ENCODE results near the gene SPA17. TPM values are rescaled to one million over a fixed set of nuclear protein-coding genes. Genes with fewer than 3 reads are reported as not detected.

SPA17 gene
- total and polyA plus RNA-seq, 9 of the 15 experiments (the other 6 are each of a cell fraction or from before 2014, with no cell fraction given) = 6.0 to 19.5 (median 12.6) TPM

GRCh38 chr11:124643605-124644425, 29.9 kb upstream of the SPA17 start (continued):
- no peak for TF ChIP-seq ZNF347 (CRISPR knock-in tag; IDR thresholded peaks at IDR 0.05; ENCODE audit: low read depth)
- TF ChIP-seq ATF4 (CRISPR knock-in tag; IDR thresholded peaks at IDR 0.05) = peak; percentile 68; the same call in 1 of the 2 replicates
- no peak for TF ChIP-seq NR2C1 (IDR thresholded peaks at IDR 0.05)
- TF ChIP-seq NR2C1 (tag; IDR thresholded peaks at IDR 0.05) = 0 out of 2 replicates have a peak, but pooled peaks have one; percentile 16
- TF ChIP-seq ATF3 (IDR thresholded peaks at IDR 0.05) = peak; percentile 80
- TF ChIP-seq ATF3 (CRISPR knock-in tag; conservative IDR thresholded peaks at IDR 0.05) = no peak
- no peak for TF ChIP-seq NFATC3 (IDR thresholded peaks at IDR 0.05)
- TF ChIP-seq ZNF639 (CRISPR knock-in tag; conservative IDR thresholded peaks at IDR 0.05 in 1 of 2, IDR thresholded peaks at IDR 0.05 in 1 of 2) = peak in 1 of 2 experiments; percentile 54; a peak in 2 of 4 replicates
- TF ChIP-seq ZNF449 (CRISPR knock-in tag; IDR thresholded peaks at IDR 0.05) = no peak
- TF ChIP-seq SMARCA4 (IDR thresholded peaks at IDR 0.05) = peak; percentile 70
- TF ChIP-seq TEAD4 (IDR thresholded peaks at IDR 0.05; ENCODE audit: low read length) = peak; percentile 69; the same call in 1 of the 2 replicates
- no peak for TF ChIP-seq TEAD4 (CRISPR knock-in tag; IDR thresholded peaks at IDR 0.05; ENCODE audit: borderline replicate concordance)
- peak; percentile 81 for TF ChIP-seq EP300 (IDR thresholded peaks at IDR 0.05; ENCODE audit: low read length)
- peak; percentile 90; the same call in 1 of the 2 replicates for TF ChIP-seq ESRRA (IDR thresholded peaks at IDR 0.05; ENCODE audit: borderline replicate concordance, low read depth)
- TF ChIP-seq ZZZ3 (IDR thresholded peaks at IDR 0.05) = no peak
- TF ChIP-seq ZNF584 (CRISPR knock-in tag; IDR thresholded peaks at IDR 0.05; ENCODE audit: low read depth) = peak; percentile 15
- no peak for TF ChIP-seq HDAC1 (IDR thresholded peaks at IDR 0.05)
- TF ChIP-seq MYNN (IDR thresholded peaks at IDR 0.05) = no peak
- no peak for TF ChIP-seq MYNN (CRISPR knock-in tag; IDR thresholded peaks at IDR 0.05)
- TF ChIP-seq CBX5 (IDR thresholded peaks at IDR 0.05; ENCODE audit: borderline replicate concordance, low read depth) = no peak
- 0 out of 2 replicates have a peak, but pooled peaks have one; percentile 5 for TF ChIP-seq EHMT2 (IDR thresholded peaks at IDR 0.05)
- TF ChIP-seq MNT (conservative IDR thresholded peaks at IDR 0.05) = 0 out of 4 replicates have a peak, but pooled peaks of 1 of the 2 experiments have one; percentile 12
- no peak for TF ChIP-seq PHB2 (IDR thresholded peaks at IDR 0.05; ENCODE audit: low read depth)

All from K562 (cell line).